Activated naive CD8-positive, alpha-beta T cell (primary cell): ENCODE data around the gene CRYZ.
"Not testable (repeated sequence)": the region's sequence is repeated elsewhere in the genome, so short reads cannot be mapped to it uniquely, and the experiment has no call there.

ENCODE experiments used
- H3K27ac Mint-ChIP-seq: one replicate; pipeline ENCODE4 v1.8.0; 2021; ENCODE audit warnings: mixed read lengths
- H3K27me3 Mint-ChIP-seq: one replicate; pipeline ENCODE4 v1.8.0; 2021; ENCODE audit warnings: mixed read lengths
- H3K36me3 Mint-ChIP-seq: one replicate; pipeline ENCODE4 v1.8.0; 2021; ENCODE audit warnings: mixed read lengths
- H3K4me1 Mint-ChIP-seq: one replicate; pipeline ENCODE4 v1.8.0; 2021; ENCODE audit warnings: low read depth, mixed read lengths
- H3K4me3 Mint-ChIP-seq: one replicate; pipeline ENCODE4 v1.8.0; 2021; ENCODE audit warnings: mild to moderate bottlenecking, mixed read lengths
- H3K9me3 Mint-ChIP-seq: one replicate; pipeline ENCODE4 v1.8.0; 2021; ENCODE audit warnings: low read depth, mixed read lengths

CRYZ gene

DNA sequence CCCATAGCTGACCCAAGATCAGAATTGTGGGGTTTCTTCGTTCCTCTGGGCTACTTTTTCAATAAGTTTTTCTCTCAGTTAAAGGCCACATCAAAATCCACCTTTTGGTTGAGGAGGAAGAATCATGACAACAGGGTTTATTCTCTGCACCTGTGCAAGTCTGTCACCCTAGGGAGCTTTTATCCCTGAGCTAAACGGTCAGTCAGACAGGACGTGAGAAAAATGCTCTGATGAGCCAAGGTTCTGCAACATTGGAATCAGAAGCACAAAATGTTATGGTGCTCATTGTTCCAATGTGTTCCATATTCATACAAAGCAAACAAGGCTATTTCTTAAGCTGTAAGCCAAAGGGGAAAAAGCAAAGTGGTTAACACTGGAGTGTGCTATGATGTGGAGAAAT, 51.8 kb downstream of the CRYZ start:
- no peaks in the 10 kb centered on the region for H3K36me3 Mint-ChIP-seq
- H3K27me3 Mint-ChIP-seq, result peaks cover 16% of the 10 kb centered on the region
- no peak overlapping the region for H3K27ac Mint-ChIP-seq
- no peaks in the 10 kb centered on the region for H3K4me1 Mint-ChIP-seq
- H3K9me3 Mint-ChIP-seq, result no peaks in the 10 kb centered on the region
- no peak overlapping the region for H3K4me3 Mint-ChIP-seq

GRCh38 chr1:74679811-74680210, 53.0 kb downstream of the CRYZ start:
- H3K27me3 Mint-ChIP-seq, result peaks cover 18% of the 10 kb centered on the region
- H3K4me1 Mint-ChIP-seq, result no peaks in the 10 kb centered on the region
- H3K27ac Mint-ChIP-seq, result no peak overlapping the region
- no peak overlapping the region for H3K4me3 Mint-ChIP-seq
- no peaks in the 10 kb centered on the region for H3K36me3 Mint-ChIP-seq
- no peaks in the 10 kb centered on the region for H3K9me3 Mint-ChIP-seq

DNA sequence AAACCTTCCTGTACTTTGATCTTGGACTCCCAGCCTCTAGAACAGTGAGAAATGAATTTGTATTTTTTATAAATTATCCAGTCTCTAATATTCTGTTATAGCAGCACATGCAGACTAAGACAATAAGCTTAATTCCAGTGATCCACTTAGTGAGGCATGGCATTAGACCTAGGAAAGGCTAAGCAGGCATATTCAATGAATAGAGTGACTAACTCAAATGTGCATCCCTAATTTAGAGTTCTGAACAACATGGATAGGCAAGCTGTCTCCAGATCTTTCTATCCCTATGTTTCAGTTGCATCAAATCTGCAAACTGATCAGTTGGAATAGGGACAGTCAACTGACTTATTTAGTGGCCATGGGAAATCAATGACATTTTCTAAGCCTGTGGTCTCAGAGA, 54.9 kb downstream of the CRYZ start:
- H3K4me1 Mint-ChIP-seq, result no peaks in the 10 kb centered on the region

GRCh38 chr1:74674278-74675048, 58.4 kb downstream of the CRYZ start:
- H3K4me1 Mint-ChIP-seq, result no peaks in the 10 kb centered on the region
- peaks cover 25% of the 10 kb centered on the region for H3K27me3 Mint-ChIP-seq
- H3K36me3 Mint-ChIP-seq, result no peaks in the 10 kb centered on the region
- no peak overlapping the region for H3K27ac Mint-ChIP-seq
- no peaks in the 10 kb centered on the region for H3K9me3 Mint-ChIP-seq
- no peak overlapping the region for H3K4me3 Mint-ChIP-seq

More for the DNA sequence above, 54.9 kb downstream of the CRYZ start:
- Mint-ChIP-seq H3K9me3 (no peaks in the 10 kb centered on the region), H3K27me3 (peaks cover 24% of the 10 kb centered on the region), H3K4me3 (no peak overlapping the region), H3K27ac (no peak overlapping the region), H3K36me3 (no peaks in the 10 kb centered on the region)

DNA sequence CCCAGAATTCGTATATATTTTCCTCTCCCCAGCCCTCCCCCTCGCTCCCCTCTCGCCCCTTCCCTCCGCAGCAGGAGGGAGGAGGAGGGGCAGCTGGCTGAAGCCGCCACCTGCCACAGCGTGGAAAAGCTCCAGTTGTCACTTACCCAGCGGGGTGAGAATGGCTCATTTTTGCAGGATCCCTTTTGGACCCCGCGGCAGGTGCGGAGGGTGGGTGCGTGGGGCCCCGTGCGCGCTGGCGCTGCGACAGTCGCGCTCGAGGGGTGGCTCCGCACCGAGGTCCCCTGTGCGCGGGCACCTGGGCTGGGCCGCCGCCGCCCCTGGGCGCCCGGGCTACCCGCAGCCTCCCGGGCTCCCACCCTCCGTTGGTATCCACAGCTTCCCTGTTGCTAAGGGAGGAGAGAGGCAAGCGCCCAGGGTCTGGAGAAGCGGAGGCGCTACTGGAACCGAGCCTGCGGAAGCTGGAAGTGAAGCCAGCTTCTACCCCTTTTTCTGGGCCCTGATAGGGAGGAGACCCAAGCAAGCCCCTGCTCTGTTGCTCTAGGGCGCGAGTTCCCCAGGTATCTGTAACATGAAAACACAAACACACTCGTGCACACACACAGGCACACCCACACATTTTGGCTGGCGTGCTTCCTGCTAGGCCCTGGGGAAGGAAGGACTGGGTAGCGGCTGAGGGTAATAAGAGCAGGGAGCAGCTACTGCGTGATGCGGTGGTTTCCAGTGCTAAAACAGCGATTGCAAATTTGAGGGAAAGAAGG, 59.3 kb downstream of the CRYZ start, which contains the start of gene ERICH3:
Gene ERICH3, minus strand, starts transcription at position 442 of the 761 bp plus-strand sequence. Its CDS starts 273 bp downstream, at position 169.
- peaks cover 2% of the 10 kb centered on the region for H3K36me3 Mint-ChIP-seq
- no peak within 1 kb of the TSS for H3K27ac Mint-ChIP-seq
- H3K9me3 Mint-ChIP-seq, result no peaks in the 10 kb centered on the region
- no peak within 1 kb of the TSS for H3K4me3 Mint-ChIP-seq
- peaks cover 28% of the 10 kb centered on the region for H3K27me3 Mint-ChIP-seq
- H3K4me1 Mint-ChIP-seq, result no peaks in the 10 kb centered on the region

- not testable (repeated sequence) for H3K27ac Mint-ChIP-seq, H3K4me3 Mint-ChIP-seq
Observed at GRCh38 chr1:74670866-74671265, 62.0 kb downstream of the CRYZ start.

More at GRCh38 chr1:74670866-74671265, 62.0 kb downstream of the CRYZ start:
- H3K9me3 Mint-ChIP-seq, H3K4me1 Mint-ChIP-seq, H3K36me3 Mint-ChIP-seq: not testable (repeated sequence)
- peaks cover 25% of the 10 kb centered on the region for H3K27me3 Mint-ChIP-seq
